Ureter (tissue), 1 donor: ENCODE results near the gene NAPA. TPM values are rescaled to one million over a fixed set of nuclear protein-coding genes. Genes with fewer than 3 reads are reported as not detected.

Experiments
- DNase-seq: peaks from one replicate; pipeline ENCODE4 v3.0.0-alpha.2; 2020; ENCODE audit warnings: low spot score
- total RNA-seq: library from RNA; stranded (reverse); gene quantifications from one replicate; pipeline ENCODE4 v1.2.4, GENCODE V29; 2023
- donor health status: DM: yes; HTN: yes; CAD: no.

The NAPA gene
- total RNA-seq, 1 donor from 2014 or later: 158 TPM

DNA sequence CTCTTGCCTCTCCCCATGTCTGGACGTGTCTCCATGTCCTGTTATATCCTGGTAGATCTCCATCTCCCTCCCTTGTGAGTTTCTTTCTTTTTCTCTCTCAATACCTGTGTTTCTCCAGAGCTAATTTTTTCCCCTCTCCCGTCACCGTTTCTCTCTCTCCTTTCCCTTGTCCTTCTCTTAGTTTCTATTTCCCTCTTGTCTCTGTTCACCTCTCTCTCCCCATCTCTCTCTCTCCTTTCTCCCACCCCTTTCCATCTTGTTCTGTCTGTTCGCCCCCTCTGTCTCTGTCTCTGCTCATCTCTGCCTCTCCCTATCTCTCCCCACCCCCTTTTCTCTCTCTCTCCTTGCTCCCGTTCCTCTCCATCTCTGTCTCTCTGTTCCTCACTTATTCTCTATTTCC, 56.2 kb downstream of the NAPA start:
- no peak for DNase-seq

- no peak for DNase-seq
Measured at GRCh38 chr19:47456721-47457474, 58.0 kb downstream of the NAPA start.

DNA sequence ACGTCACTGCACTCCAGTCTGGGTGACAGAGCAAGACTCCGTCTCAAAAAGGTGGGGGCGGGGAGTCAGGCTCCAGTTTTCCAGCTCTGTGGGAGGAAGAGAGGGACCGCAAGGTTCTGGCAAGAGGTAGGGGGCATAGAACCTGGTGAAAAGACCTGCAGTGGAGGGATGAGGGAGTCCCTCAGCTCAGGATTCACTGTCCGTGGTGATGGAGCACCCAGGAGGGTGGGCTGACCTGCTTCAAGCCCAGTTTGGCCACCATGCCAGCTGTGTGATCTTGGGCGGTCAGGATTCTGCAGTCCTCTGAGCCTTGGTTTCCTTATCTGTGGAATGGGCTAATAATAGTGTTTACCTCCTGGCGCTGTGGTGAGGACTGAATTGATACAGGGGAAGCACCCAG, 64.4 kb downstream of the NAPA start:
- DNase-seq: no peak

- DNase-seq: no peak
Measured at GRCh38 chr19:47448360-47448727, 66.5 kb downstream of the NAPA start.

- peak; percentile 74 for DNase-seq
Measured at GRCh38 chr19:47447470-47448359, 67.1 kb downstream of the NAPA start.

DNA sequence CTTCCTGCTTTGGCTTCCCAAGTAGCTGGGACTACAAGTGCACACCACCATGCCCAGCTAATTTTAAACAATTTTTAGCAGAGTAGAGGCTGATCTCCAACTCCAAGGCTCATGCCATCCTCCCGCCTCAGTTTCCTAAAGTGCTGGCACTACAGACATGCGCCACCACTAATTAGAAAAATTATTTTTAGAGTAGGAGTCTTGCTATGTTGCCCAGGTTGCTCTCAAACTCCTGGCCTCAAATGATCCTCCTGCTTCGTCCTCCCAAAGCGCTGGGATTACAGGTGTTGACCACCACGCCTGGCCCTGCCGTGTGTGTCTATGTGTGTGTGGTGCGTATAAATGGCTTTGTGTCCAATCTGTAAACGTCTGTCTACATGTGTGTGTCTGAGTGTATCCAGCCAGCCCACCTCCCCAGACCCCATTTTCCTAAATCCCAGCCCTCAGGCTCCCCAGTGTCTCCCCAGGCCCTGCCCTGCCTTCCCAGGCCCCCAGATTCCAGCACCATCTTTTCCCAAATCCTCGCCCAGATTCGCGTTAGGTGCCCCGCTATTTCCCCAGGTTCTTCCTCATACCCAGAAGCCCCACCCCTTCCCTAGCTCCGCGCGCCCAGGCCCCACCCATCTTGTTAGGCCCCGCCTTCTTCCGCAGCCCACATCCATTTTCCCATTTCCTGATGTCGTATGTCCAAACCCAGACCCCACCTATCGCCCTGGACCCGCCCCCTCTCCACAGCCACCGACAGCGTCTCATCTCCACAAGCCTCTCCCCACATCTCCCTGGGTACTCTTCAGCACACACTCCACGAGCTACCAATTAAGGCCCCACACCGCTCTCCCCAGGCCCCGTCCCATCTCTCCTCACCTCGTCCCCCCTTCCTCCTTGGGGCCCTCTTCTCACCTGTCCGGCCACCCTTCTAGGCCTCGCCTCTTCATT, 68.1 kb downstream of the NAPA start:
- DNase-seq: peak; percentile 88

DNA sequence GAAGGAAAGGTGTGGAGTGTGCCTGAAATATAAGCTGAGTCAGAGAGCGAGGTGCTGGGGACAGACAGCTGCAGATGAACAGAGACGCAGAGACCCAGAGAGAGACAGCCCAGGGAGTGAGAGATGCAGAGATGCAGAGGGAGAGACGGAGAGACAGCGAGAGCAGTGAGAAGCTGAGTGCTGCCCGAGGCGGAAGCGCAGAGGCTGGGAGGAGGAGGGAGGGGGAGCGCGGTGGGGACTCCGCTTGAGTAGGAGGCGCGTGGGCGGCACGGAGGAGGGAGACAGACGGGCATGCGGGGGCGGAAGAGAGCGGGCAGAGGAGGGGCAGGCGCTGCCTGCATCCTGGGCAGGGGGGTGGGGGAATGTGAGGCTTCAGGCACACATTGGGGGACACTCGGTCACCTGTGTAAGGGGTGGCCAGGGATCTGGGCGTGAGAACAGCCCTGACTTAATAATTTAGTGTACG, 68.9 kb downstream of the NAPA start:
- DNase-seq: peak; percentile 73

- DNase-seq: no peak
Measured at GRCh38 chr19:47445527-47445926, 69.3 kb downstream of the NAPA start.

DNA sequence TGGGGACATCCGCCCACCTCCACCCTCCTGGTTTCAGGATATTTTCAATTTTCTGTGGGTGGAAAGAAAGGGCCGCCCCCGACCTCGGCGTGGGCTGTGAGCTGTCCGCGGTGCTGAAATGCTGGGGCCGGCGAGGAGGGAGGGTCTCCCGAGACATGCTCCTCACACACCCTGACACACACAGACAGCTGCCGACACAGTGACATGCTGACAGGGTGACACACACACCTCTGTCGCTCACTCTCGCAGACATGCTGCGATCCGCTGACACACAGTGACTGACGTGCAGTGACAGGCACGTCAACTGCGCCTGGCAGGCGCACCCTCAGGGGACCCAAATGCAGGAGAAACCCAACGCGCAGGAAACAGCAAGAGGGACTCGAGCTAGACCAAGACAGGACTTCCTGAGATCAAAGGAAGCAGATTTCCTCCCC, 70.5 kb downstream of the NAPA start:
- no peak for DNase-seq

DNA sequence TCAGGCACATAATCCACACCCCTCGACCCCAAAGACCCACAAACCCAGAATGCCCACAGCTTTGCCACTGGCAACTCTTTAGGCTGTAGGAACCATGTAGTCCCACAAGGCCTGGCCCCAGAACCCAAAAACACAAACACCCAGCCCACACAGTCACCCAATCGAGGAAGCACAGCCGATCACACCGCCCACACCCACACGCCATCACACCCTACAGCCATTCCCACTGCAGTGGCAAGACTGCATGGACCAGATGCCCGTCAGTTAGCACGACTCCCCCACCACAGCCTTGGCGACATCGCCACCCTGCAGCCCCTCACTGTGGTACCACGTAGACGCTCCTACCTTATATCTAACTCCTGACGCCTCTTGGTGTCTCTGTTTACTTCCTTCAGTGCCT, 71.5 kb downstream of the NAPA start:
- DNase-seq: no peak

DNA sequence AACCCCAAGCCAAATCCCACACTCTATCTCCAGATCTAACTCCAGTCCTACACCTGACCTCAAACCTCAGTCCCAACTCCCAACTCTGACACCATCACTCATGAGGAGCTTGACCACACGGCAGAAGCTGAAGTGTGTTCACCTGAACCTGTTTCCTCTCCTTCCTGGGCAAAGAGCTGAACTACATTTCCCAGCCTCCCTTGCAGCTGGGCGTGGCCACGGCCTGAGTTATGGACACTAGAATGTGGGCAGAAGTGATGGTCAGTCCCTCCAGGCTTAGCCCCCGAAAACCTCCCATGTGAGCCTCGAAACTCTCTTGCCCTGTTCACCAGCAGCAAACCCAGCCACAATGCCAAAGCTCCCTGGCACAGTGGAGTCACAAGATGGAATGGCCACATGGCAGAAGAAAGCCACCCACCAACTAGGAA, 76.1 kb downstream of the NAPA start:
- no peak for DNase-seq

Other genes with a start within 250 kb of the NAPA start
- gene INAFM1, start 240.2 kb downstream of the NAPA start, total RNA-seq: 22.2 TPM
- 5.1 TPM for gene C5AR1, start 205.2 kb downstream of the NAPA start, total RNA-seq
- 2.1 TPM for gene C5AR2, start 182.9 kb downstream of the NAPA start, total RNA-seq
- gene DHX34, start 165.7 kb downstream of the NAPA start, total RNA-seq: 20.6 TPM
- gene MEIS3, start 95.5 kb downstream of the NAPA start, total RNA-seq: 20.0 TPM
- gene SLC8A2, start 43.2 kb downstream of the NAPA start, total RNA-seq: 2.7 TPM
- gene KPTN, start 30.8 kb downstream of the NAPA start, total RNA-seq: 13.9 TPM
- gene ZNF541, start 58.1 kb upstream of the NAPA start, total RNA-seq: 0.70 TPM
- 19.4 TPM for gene BICRA, start 94.1 kb upstream of the NAPA start, total RNA-seq
- gene EHD2, start 198.4 kb upstream of the NAPA start, total RNA-seq: 126 TPM
- 450 TPM for gene NOP53, start 230.5 kb upstream of the NAPA start, total RNA-seq